CD4-positive, alpha-beta T cell treated with Interleukin-10 for 1 hour (primary cell): ENCODE results near the gene KLHL7.
"Not testable (repeated sequence)": the region's sequence is repeated elsewhere in the genome, so short reads cannot be mapped to it uniquely, and the experiment has no call there.

ENCODE experiments used
- DNase-seq: peaks from one replicate; pipeline ENCODE4 v3.0.0-alpha.2; 2020

The KLHL7 gene

GRCh38 chr7:23220690-23221305 is 115.2 kb downstream of the KLHL7 start:
- no peak for DNase-seq

DNA sequence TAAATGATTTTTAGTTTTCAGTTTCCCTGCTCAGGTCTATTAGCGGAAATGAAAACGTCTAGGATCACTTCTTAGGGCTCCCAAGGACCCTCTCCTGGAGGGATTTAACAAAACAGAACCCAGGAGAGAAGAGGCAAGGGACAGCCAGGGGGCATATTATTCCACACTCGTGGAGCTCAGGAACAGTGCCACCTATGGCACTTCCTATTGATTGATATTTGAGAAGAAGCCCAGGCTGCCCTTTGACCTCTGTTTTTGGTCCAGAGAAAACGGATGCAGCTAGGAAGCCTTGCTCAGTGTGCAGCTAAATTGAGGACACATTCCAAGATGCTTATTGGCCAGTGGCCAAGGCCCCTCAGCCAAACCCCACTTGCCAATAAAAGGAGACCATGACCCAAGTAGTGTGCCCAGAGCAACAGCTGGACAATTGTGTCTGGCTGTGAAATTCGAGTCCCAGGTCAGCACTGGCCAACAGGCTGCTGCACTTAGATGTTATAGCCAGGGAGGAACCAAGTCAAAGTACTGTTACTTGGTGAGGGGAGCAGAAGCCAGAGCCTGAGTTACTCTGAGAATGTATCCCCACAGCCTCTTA is 117.0 kb downstream of the KLHL7 start:
- DNase-seq = no peak

DNA sequence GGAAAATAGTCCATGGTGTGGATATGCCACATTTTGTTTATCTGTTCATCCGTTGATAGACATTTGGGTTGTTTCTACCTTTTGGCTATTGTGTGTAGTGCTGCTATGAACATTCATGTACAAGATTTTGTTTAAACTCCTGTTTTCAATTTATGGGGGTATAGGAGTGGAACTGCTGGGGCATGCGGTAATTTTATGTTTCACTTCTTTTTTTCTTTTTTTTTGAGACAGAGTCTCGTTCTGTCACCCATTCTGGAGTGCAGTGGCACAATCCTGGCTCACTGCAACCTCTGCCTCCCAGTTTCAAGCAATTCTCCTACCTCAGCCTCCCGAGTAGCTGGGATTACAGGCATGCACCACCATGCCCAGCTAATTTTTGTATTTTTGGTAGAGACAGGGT is 118.8 kb downstream of the KLHL7 start:
- not testable (repeated sequence) for DNase-seq

GRCh38 chr7:23226844-23227450 is 121.4 kb downstream of the KLHL7 start:
- DNase-seq = no peak
